Fibroblast of lung (primary cell): ENCODE results near the gene CUL1. TPM values are rescaled to one million over a fixed set of nuclear protein-coding genes. Genes with fewer than 3 reads are reported as not detected.

Source experiments
- DNase-seq, 2 donors: peaks; one replicate each; pipeline versions ENCODE4 v3.0.0 to v3.0.0-alpha.2; 2010; ENCODE audit warnings: low read depth in 2 of 2
- H2AFZ ChIP-seq: 2 replicates; pipeline ENCODE4 v1.5.1; 2012; ENCODE audit warnings: low read length, control low read depth, inconsistent platforms
- H3K27ac ChIP-seq: 2 replicates; pipeline ENCODE4 v1.5.1; 2011; ENCODE audit warnings: low read length, control low read depth; ENCODE audit not compliant: insufficient read depth
- H3K27me3 ChIP-seq: 2 replicates; pipeline ENCODE4 v1.5.1; 2011; ENCODE audit warnings: mild to moderate bottlenecking, low read length; ENCODE audit not compliant: control insufficient read depth, insufficient read depth
- H3K36me3 ChIP-seq: 2 replicates; pipeline ENCODE4 v1.5.1; 2011; ENCODE audit warnings: low read length; ENCODE audit not compliant: control insufficient read depth, insufficient read depth
- H3K4me1 ChIP-seq: 2 replicates; pipeline ENCODE4 v1.5.1; 2011; ENCODE audit warnings: low read length; ENCODE audit not compliant: control insufficient read depth, insufficient read depth; ENCODE audit errors: extremely low read depth
- H3K4me2 ChIP-seq: 2 replicates; pipeline ENCODE4 v1.5.1; 2011; ENCODE audit warnings: low read length, control low read depth; ENCODE audit not compliant: insufficient read depth; ENCODE audit errors: extremely low read depth
- H3K4me3 ChIP-seq, 4 experiments: fragments of 200-600 bp in 1 of 4; sonication (generic) in 1 of 4; replicated peaks in 1 of 4; 2 replicates each; pipeline ENCODE4 v1.5.1; 2011 to 2016; ENCODE audit warnings: low read length in 4 of 4, low read depth in 3 of 4, mild to moderate bottlenecking in 3 of 4, control low read depth in 2 of 4, inconsistent platforms in 1 of 4, mixed read lengths in 1 of 4; ENCODE audit not compliant: insufficient read depth in 1 of 4; ENCODE audit errors: control extremely low read depth in 1 of 4
- H3K79me2 ChIP-seq: 2 replicates; pipeline ENCODE4 v1.5.1; 2012; ENCODE audit warnings: mild to moderate bottlenecking, low read length, inconsistent platforms; ENCODE audit not compliant: control insufficient read depth, insufficient read depth
- H3K9ac ChIP-seq: 2 replicates; pipeline ENCODE4 v1.5.1; 2011; ENCODE audit warnings: mild to moderate bottlenecking, low read length, control low read depth; ENCODE audit not compliant: insufficient read depth
- H3K9me3 ChIP-seq: 2 replicates; pipeline ENCODE4 v1.5.1; 2012; ENCODE audit warnings: low read depth, low read length; ENCODE audit not compliant: control insufficient read depth, insufficient read depth
- H4K20me1 ChIP-seq: 2 replicates; pipeline ENCODE4 v1.5.1; 2011; ENCODE audit warnings: low read length; ENCODE audit not compliant: control insufficient read depth, insufficient read depth; ENCODE audit errors: extremely low read depth
- CTCF ChIP-seq, 2 donors: IDR thresholded peaks in 1 of 2; conservative IDR thresholded peaks in 1 of 2; 1 replicate in 1 of 2; 2 replicates in 1 of 2; pipeline ENCODE4 v1.5.1; 2011 to 2012; ENCODE audit warnings: low read length in 2 of 2, control low read depth in 1 of 2, inconsistent platforms in 1 of 2, low read depth in 1 of 2, mild to moderate bottlenecking in 1 of 2
- EZH2 ChIP-seq: IDR thresholded peaks from 2 replicates; pipeline ENCODE4 v1.5.1; 2012; ENCODE audit warnings: low read length, control low read depth, mild to moderate bottlenecking; ENCODE audit errors: missing control alignments
- polyA plus RNA-seq, 2 donors: library from polyadenylated mRNA; depleted of rRNA in 1 of 2; stranded (reverse) in 1 of 2; unstranded in 1 of 2; fragments of >200 nt; gene quantifications; 2 replicates each; pipeline ENCODE4 v1.2.1, GENCODE V29; 2011 to 2012; ENCODE audit warnings: missing spikeins in 1 of 2
- total RNA-seq: library from RNA; depleted of rRNA; stranded (reverse); fragments of >200 nt; gene quantifications from 2 replicates; pipeline ENCODE4 v1.2.1, GENCODE V29; 2014

The CUL1 gene
- total and polyA plus RNA-seq, 2 donors (not counting 1 experiment from before 2014, with no cell fraction given) = 47.9 to 52.3 TPM

- no peak for DNase-seq
- no peak for TF ChIP-seq CTCF (conservative IDR thresholded peaks at IDR 0.05 in 1 of 2, IDR thresholded peaks at IDR 0.05 in 1 of 2; ENCODE audit: low read depth in 1 of 2, low read length in 2 of 2)
- TF ChIP-seq EZH2 = no peak
- no peak overlapping the region for H3K27ac ChIP-seq
- H3K4me2 ChIP-seq = no peak overlapping the region
- H2AFZ ChIP-seq = no peak overlapping the region
- H4K20me1 ChIP-seq = no peaks in the 10 kb centered on the region
- H3K9me3 ChIP-seq = no peaks in the 10 kb centered on the region
- no peaks in the 10 kb centered on the region for H3K27me3 ChIP-seq
- H3K4me1 ChIP-seq = peaks cover 2% of the 10 kb centered on the region
- H3K9ac ChIP-seq = no peak overlapping the region
- no peak overlapping the region for H3K4me3 ChIP-seq
- no peaks in the 10 kb centered on the region for H3K79me2 ChIP-seq
- H3K36me3 ChIP-seq = no peaks in the 10 kb centered on the region
Measured at GRCh38 chr7:148821422-148821821, 122.7 kb downstream of the CUL1 start.

GRCh38 chr7:148824864-148825263, 126.2 kb downstream of the CUL1 start:
- H3K4me3 ChIP-seq = no peak overlapping the region
- H3K36me3 ChIP-seq = no peaks in the 10 kb centered on the region
- no peak for TF ChIP-seq CTCF (conservative IDR thresholded peaks at IDR 0.05 in 1 of 2, IDR thresholded peaks at IDR 0.05 in 1 of 2; ENCODE audit: low read depth in 1 of 2, low read length in 2 of 2)
- TF ChIP-seq EZH2 = no peak
- H3K4me2 ChIP-seq = no peak overlapping the region
- no peaks in the 10 kb centered on the region for H3K9me3 ChIP-seq
- no peaks in the 10 kb centered on the region for H4K20me1 ChIP-seq
- H3K9ac ChIP-seq = no peak overlapping the region
- no peak overlapping the region for H3K27ac ChIP-seq
- DNase-seq = no peak
- H2AFZ ChIP-seq = no peak overlapping the region
- no peaks in the 10 kb centered on the region for H3K79me2 ChIP-seq
- H3K27me3 ChIP-seq = no peaks in the 10 kb centered on the region
- H3K4me1 ChIP-seq = peaks cover 2% of the 10 kb centered on the region

GRCh38 chr7:148825338-148825737, 126.6 kb downstream of the CUL1 start:
- Histone ChIP-seq H3K4me1 (no peaks in the 10 kb centered on the region), H3K27me3 (no peaks in the 10 kb centered on the region), H4K20me1 (no peaks in the 10 kb centered on the region), H3K27ac (no peak overlapping the region), H2AFZ (no peak overlapping the region), H3K9me3 (no peaks in the 10 kb centered on the region), H3K4me2 (no peak overlapping the region), H3K79me2 (no peaks in the 10 kb centered on the region), H3K9ac (no peak overlapping the region), H3K4me3 (no peak overlapping the region), H3K36me3 (no peaks in the 10 kb centered on the region)
- DNase-seq = no peak
- TF ChIP-seq EZH2 = no peak
- TF ChIP-seq CTCF (conservative IDR thresholded peaks at IDR 0.05 in 1 of 2, IDR thresholded peaks at IDR 0.05 in 1 of 2; ENCODE audit: low read depth in 1 of 2, low read length in 2 of 2) = no peak
